Measurements from ENCODE around the gene IP6K1.

IP6K1 gene

DNA sequence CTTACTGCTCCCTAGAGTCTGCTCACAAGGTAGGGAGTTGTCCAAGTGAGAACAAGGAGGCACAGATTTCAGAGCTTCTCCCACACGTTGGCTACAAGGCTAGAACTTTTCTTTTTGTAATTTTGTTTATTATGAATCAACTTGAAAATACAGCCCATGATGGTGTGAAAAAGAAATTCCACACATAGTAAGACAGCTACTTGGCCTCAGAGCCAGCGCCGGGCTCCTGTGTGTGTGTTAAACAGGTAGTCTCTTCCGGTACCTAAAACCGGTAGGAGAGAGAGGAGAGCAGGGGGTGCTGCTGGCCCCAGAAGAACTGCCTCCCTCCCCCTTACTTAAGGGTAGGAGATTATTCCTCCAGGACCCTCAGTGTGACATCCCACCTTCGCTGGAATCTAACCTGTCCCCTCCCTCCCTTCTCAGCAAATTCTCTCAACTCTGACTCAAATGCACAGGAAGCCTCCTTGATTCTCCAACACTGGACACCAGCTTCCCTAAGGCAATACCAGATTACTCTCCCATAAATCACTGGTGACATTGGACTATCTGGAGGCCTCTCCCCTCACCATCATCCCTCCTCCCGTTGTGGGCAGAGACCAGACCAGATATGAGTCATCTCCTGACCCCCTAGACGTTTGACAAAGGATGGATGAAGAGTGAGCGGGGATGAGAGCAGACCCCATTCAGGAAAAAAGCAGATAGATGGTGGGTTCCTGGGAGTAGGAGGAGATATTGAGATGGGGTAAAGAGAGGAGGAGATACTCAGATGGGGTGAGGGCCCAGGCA lies 4.5 kb upstream of the IP6K1 start:
- TF ChIP-seq, protein P1, sequence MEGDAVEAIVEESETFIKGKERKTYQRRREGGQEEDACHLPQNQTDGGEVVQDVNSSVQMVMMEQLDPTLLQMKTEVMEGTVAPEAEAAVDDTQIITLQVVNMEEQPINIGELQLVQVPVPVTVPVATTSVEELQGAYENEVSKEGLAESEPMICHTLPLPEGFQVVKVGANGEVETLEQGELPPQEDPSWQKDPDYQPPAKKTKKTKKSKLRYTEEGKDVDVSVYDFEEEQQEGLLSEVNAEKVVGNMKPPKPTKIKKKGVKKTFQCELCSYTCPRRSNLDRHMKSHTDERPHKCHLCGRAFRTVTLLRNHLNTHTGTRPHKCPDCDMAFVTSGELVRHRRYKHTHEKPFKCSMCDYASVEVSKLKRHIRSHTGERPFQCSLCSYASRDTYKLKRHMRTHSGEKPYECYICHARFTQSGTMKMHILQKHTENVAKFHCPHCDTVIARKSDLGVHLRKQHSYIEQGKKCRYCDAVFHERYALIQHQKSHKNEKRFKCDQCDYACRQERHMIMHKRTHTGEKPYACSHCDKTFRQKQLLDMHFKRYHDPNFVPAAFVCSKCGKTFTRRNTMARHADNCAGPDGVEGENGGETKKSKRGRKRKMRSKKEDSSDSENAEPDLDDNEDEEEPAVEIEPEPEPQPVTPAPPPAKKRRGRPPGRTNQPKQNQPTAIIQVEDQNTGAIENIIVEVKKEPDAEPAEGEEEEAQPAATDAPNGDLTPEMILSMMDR (IDR thresholded peaks at IDR 0.05): no peak

DNA sequence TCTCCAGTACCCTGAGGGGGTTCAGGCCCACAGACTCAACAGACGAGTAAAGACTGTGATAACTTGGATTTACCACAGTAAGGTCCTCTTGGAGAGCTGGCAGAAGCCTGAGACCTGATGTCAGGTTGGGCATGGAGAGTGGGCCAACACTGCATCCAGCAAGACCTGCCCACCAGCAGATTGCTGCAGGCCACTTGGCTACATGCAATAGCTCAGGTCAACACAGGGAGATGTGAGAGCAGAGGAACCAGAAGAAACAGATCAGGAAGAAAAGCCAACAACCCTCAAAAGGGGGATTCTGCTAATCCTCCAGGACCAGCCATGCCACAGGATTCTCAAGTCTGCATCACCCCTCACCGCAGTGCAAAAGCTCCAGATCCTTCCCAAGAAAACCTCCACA lies 1.7 kb upstream of the IP6K1 start:
- TF ChIP-seq, protein P1 (IDR thresholded peaks at IDR 0.05): no peak

DNA sequence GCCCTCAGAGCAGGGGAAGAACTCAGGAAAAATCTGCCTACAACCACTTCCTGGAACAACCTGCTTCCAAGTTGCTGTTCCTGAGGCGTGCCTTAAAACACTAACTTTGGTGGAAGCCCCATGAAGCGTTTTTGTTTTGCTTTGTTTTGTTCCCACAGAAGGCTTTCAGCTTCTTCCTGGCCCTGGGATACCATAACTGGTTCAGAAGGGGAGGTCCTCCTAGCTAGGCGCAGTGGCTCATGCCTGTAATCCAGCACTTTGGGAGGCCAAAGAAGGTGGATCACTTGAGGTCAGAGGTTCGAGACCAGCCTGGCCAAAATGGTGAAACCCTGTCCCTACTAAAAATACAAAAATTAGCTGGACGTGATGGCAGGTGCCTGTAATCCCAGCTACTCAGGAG lies 1.2 kb upstream of the IP6K1 start:
- TF ChIP-seq, protein P1 (IDR thresholded peaks at IDR 0.05): no peak

DNA sequence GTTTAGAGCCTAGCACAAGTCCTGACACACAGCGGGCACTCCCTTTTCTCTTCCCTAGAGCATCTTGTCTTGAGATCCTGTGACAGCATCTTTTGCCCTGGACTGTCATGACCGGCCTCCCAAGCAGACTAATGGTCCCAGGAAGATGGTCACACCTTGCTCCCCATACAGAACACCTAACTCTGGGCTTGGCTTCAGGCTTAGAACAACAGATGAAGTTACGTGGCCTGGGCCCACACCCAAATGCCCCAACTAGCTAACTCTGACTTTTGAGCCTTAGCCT lies 781 bp upstream of the IP6K1 start:
- TF ChIP-seq, protein P1 (IDR thresholded peaks at IDR 0.05): no peak

DNA sequence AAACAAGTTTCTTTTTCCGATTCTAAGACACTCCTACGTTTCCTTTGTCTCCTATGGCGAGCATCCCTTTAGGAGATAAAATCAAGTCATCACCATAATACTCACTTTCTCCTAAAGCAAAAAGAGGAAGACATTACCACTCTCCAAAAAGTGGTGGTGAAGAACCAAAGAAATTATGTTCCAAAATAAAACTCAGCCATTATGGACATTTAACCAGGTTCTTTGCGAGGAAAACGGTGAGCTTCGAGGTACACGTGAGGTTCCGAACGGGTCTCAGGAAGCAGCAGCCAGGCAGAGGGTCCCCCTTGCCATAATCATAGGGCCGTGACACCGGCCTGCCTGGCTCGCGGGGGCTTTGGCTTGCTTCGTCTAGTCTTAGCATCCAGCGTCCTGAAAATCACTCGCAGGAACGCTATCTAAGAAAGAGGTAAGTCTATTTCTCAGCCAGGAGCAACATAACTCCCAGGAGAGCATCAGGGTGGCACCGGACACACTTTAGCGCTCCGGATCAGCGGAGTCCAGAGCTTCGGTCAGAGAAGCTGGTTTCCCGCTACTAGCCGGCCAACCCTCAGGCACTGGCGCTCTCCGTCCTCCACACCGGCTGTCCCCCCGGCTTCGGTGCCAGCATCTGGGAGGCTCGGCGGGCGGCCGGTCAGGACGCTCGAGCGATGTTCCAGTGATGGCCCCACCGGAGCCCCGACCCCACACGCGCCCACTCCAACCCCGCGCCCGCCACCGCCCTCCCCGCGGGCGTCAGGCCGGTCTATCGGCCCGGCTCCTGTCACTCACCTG lies 581 bp downstream of the IP6K1 start:
- TF ChIP-seq, protein P1 (IDR thresholded peaks at IDR 0.05): no peak

DNA sequence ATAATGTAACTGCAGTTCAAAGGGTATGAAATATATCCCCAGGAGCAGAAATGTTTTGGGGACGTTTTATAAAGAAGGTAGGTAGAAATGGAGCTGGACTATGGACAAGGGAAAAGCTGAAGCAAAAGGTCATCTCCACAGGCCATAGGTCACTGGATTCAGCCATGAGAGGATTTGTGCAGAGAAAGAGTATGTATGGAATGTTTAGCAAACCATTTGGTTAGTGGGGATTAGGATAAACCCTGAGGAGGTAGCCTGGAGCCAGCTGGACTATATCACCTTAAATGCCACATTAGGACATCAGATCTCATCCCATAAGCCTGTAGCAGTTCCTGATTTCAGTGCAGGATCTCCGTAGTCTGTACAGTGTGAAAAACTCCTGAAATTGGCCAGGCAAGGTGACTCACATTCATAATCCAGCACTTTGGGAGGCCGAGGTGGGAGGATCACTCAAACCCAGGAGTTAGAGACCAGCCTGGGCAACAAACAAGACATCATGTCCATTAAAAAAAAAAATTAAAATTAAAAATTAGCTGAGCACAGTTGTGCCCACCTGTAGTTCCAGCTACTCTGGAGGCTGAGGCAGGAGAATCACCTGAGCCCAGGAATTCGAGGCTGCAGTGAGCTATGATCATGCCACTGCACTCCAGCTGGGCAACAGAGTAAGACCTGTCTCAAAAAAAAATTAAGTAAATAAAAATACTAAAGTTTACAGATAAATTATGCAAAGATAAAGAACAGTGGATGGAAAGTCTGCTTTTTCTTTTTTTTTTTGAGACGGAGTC lies 4.7 kb downstream of the IP6K1 start:
- TF ChIP-seq, protein P1 (IDR thresholded peaks at IDR 0.05): no peak

DNA sequence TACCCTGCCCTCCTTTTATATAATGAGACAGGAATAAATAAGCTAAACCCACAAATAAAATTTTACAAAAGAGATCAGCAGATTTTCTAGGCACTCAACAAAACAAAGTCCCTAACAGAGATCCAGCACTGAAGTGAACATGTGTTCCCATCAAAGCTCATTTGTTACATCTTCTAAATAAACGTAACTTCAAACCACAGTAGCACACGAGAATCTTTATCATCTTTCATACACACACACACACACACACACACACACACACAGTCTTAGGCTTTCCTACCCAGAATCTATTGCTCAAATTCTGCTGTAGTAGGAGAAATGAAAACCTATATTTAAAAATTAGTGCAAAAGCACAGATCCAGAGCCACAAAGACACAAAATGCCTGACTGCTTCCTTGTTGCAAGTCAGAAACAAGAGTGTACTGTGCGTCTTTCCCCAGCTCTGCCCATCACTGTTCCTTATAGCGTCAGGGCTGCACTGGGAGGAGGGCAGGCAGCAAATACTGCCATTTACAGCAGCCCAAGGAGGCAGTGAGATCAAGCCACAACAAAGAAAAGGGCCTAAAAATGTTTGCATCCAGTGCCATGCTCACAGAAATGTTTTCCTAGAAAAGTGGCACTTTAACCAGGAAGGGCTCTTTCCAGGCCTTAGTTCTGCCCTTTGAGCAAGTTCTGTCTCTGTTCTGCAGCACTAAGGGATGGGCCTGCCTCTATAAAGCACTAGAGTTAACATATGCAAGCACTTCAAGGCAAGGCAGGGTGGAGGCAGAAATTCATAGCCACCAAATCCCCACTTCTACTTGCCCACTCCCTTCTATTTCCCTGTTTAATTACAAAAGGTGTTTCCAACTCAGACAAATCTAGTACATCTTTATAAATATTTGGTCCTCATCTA lies 6.0 kb downstream of the IP6K1 start:
- TF ChIP-seq, protein P1 (IDR thresholded peaks at IDR 0.05): no peak

Data from LNCAP (cell line).